WTC11 (cell line): ENCODE data around the gene ARG2.

ENCODE experiments used
- TF ChIP-seq, protein P1 (sequence below): fragments of 200-600 bp; IDR thresholded peaks from 2 replicates; pipeline ENCODE4 v1.8.0; 2022; ENCODE audit warnings: antibody characterized with exemption
- TF ChIP-seq, protein P2 (sequence below): sonication (generic); formaldehyde crosslinking; IDR thresholded peaks from 2 replicates; pipeline ENCODE4 v1.8.1; 2022; ENCODE audit warnings: low read depth, mild to moderate bottlenecking, moderate library complexity, missing genetic modification reagents, borderline replicate concordance

- TF ChIP-seq, protein P1, sequence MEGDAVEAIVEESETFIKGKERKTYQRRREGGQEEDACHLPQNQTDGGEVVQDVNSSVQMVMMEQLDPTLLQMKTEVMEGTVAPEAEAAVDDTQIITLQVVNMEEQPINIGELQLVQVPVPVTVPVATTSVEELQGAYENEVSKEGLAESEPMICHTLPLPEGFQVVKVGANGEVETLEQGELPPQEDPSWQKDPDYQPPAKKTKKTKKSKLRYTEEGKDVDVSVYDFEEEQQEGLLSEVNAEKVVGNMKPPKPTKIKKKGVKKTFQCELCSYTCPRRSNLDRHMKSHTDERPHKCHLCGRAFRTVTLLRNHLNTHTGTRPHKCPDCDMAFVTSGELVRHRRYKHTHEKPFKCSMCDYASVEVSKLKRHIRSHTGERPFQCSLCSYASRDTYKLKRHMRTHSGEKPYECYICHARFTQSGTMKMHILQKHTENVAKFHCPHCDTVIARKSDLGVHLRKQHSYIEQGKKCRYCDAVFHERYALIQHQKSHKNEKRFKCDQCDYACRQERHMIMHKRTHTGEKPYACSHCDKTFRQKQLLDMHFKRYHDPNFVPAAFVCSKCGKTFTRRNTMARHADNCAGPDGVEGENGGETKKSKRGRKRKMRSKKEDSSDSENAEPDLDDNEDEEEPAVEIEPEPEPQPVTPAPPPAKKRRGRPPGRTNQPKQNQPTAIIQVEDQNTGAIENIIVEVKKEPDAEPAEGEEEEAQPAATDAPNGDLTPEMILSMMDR = no peak
- TF ChIP-seq, protein P2, sequence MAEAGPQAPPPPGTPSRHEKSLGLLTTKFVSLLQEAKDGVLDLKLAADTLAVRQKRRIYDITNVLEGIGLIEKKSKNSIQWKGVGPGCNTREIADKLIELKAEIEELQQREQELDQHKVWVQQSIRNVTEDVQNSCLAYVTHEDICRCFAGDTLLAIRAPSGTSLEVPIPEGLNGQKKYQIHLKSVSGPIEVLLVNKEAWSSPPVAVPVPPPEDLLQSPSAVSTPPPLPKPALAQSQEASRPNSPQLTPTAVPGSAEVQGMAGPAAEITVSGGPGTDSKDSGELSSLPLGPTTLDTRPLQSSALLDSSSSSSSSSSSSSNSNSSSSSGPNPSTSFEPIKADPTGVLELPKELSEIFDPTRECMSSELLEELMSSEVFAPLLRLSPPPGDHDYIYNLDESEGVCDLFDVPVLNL (CRISPR knock-in tag) = no peak
These were observed 44.9 kb upstream of the ARG2 start for GRCh38 chr14:67574806-67575205.
